Measurements from ENCODE around the gene CATSPERZ. TPM values are rescaled to one million over a fixed set of nuclear protein-coding genes. Genes with fewer than 3 reads are reported as not detected.

The CATSPERZ gene
- total and polyA plus RNA-seq, 2 experiments from 2014 or later: not detected

DNA sequence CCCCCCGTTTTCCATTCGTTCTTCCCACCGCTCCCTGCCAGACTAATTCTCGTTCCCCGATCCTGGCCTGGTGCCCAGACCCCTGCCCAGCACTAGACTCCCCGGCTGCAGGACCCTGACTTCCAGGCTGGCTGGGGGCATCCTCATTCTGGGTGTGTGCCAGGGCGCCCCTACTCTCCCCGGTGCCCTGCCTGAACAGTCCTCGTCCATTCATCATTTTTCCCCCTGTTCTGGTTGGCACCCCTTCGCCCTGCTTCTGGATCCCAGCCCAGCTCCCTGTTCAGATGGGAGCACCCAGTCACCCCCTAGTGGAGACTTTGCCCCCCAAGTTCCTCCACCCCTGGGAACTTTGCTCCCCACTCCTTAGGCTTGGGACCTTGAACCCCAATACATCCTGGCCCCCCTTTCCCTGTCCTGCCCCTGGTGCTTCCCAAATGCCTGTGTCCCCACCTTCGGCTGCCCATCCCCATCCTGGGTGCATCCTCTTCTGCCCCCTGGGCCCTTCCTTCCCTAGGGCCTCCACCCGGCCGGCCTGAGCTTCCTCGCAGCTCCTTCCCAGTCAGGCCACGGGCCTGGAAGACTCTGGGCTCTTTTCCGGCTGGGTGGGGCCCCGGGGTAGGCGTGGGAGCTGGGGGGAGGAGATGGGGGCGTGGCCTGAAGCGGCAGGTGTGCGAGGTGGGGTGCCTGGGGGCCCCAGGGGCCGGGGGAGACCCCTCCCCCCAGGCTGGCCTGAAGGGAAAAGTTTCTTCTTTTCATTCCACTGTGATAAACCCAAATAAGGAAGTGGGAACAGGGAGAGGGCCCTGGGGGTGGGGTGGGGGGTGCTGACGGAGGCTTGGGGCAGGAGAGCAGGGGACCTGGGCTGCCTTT, 47.9 kb upstream of the CATSPERZ start:
- H3K4me2 ChIP-seq (ENCODE audit: unreplicated experiment): peak overlapping the region; percentile 99
- H3K27ac ChIP-seq: peak overlapping the region; percentile 39
- H3K36me3 ChIP-seq (ENCODE audit: low read depth): no peaks in the 10 kb centered on the region; the same call in 1 of the 2 replicates
- 3% methylated on average over 14 to 23 of the region's 23 CpGs for WGBS, 2 experiments (ENCODE audit: low coverage in 1 of 2, low lambda C conversion rate in 2 of 2, missing lambda C conversion rate in 2 of 2)
- no peaks in the 10 kb centered on the region for H4K20me1 ChIP-seq (ENCODE audit: insufficient read depth)
- no peaks in the 10 kb centered on the region for H3K9me2 ChIP-seq (ENCODE audit: insufficient read depth)
- no peaks in the 10 kb centered on the region for H3K27me3 ChIP-seq (replicated peaks; ENCODE audit: insufficient read depth)
- peaks cover 11% of the 10 kb centered on the region; the same call in 1 of the 2 replicates for H3K4me1 ChIP-seq (ENCODE audit: insufficient read depth)
- peaks cover 5% of the 10 kb centered on the region; the same call in 1 of the 2 replicates for H3F3A ChIP-seq (ENCODE audit: insufficient read depth)
- H3K4me3 ChIP-seq: peak overlapping the region; percentile 91
- peak overlapping the region; percentile 87 for H3K9ac ChIP-seq
- H2AFZ ChIP-seq: peak overlapping the region; percentile 81
- peak; percentile 81 for DNase-seq
- in situ Hi-C loops (cut with MboI): no loop called here
- peaks cover 29% of the 10 kb centered on the region for H3K79me2 ChIP-seq (ENCODE audit: insufficient read depth)
- H3K9me3 ChIP-seq (ENCODE audit: low read depth): no peaks in the 10 kb centered on the region
- TF ChIP-seq EZH2 (IDR thresholded peaks at IDR 0.05; ENCODE audit: insufficient read depth, poor library complexity, severe bottlenecking) (no peak), EZH2phosphoT487 (IDR thresholded peaks at IDR 0.05; ENCODE audit: insufficient read depth, low read depth) (no peak)

DNA sequence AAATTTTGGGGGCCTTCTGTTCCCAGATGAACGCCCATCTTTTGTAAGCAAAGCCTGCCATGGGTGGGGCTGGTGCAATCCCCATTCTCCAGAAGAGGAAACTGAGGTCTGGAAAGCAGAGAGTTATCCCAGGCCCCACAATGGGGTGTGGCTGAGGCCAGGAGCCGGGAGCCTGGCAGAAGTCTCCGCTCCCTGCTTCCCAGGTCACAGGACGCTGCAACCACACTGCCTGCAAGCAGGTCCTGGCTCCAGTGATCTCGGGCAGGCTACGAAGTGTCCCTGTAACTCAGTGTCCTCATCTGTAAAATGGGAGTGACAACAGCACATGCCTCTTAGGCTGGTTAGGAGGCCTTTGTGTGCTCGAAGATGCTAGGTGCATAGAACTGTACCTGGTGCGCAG, 47.1 kb upstream of the CATSPERZ start:
- in situ Hi-C loops (cut with MboI): no loop called here
- Histone ChIP-seq H3K9me2 (ENCODE audit: insufficient read depth) (no peaks in the 10 kb centered on the region), H2AFZ (no peak overlapping the region), H3K36me3 (ENCODE audit: low read depth) (no peaks in the 10 kb centered on the region; the same call in 1 of the 2 replicates), H3K27ac (no peak overlapping the region), H3K4me3 (peak overlapping the region; percentile 91; the same call in 1 of the 2 replicates), H3K27me3 (replicated peaks; ENCODE audit: insufficient read depth) (no peaks in the 10 kb centered on the region), H3K4me1 (ENCODE audit: insufficient read depth) (peaks cover 11% of the 10 kb centered on the region; the same call in 1 of the 2 replicates), H4K20me1 (ENCODE audit: insufficient read depth) (no peaks in the 10 kb centered on the region), H3K4me2 (ENCODE audit: unreplicated experiment) (peak overlapping the region; percentile 99), H3K79me2 (ENCODE audit: insufficient read depth) (peaks cover 29% of the 10 kb centered on the region), H3F3A (ENCODE audit: insufficient read depth) (peaks cover 2% of the 10 kb centered on the region; the same call in 1 of the 2 replicates), H3K9ac (peak overlapping the region; percentile 87; the same call in 1 of the 2 replicates), H3K9me3 (ENCODE audit: low read depth) (no peaks in the 10 kb centered on the region)
- 70 to 71% methylated on average over 8 of the region's 8 CpGs for WGBS, 2 experiments (ENCODE audit: low coverage in 1 of 2, low lambda C conversion rate in 2 of 2, missing lambda C conversion rate in 2 of 2)
- TF ChIP-seq EZH2phosphoT487 (IDR thresholded peaks at IDR 0.05; ENCODE audit: insufficient read depth, low read depth) (no peak), EZH2 (IDR thresholded peaks at IDR 0.05; ENCODE audit: insufficient read depth, poor library complexity, severe bottlenecking) (no peak)
- DNase-seq: no peak

- no peaks in the 10 kb centered on the region for H3K9me2 ChIP-seq (ENCODE audit: insufficient read depth)
- H3K27me3 ChIP-seq (replicated peaks; ENCODE audit: insufficient read depth): no peaks in the 10 kb centered on the region
- TF ChIP-seq EZH2phosphoT487 (IDR thresholded peaks at IDR 0.05; ENCODE audit: insufficient read depth, low read depth) (no peak), EZH2 (IDR thresholded peaks at IDR 0.05; ENCODE audit: insufficient read depth, poor library complexity, severe bottlenecking) (no peak)
- DNase-seq: peak; percentile 46
- no peaks in the 10 kb centered on the region for H3K9me3 ChIP-seq (ENCODE audit: low read depth)
- no peak overlapping the region for H3K27ac ChIP-seq
- H3K4me1 ChIP-seq (ENCODE audit: insufficient read depth): peaks cover 11% of the 10 kb centered on the region; the same call in 1 of the 2 replicates
- WGBS, 2 experiments (ENCODE audit: low coverage in 1 of 2, low lambda C conversion rate in 2 of 2, missing lambda C conversion rate in 2 of 2): 32 to 42% methylated on average over 5 of the region's 5 CpGs
- H3K36me3 ChIP-seq (ENCODE audit: low read depth): no peaks in the 10 kb centered on the region; the same call in 1 of the 2 replicates
- no peaks in the 10 kb centered on the region for H3F3A ChIP-seq (ENCODE audit: insufficient read depth)
- H3K4me3 ChIP-seq: no peak overlapping the region
- H3K9ac ChIP-seq: no peak overlapping the region
- no peak overlapping the region for H2AFZ ChIP-seq
- in situ Hi-C loops (cut with MboI): no loop called here
- peaks cover 29% of the 10 kb centered on the region for H3K79me2 ChIP-seq (ENCODE audit: insufficient read depth)
- H4K20me1 ChIP-seq (ENCODE audit: insufficient read depth): no peaks in the 10 kb centered on the region
- no peak overlapping the region for H3K4me2 ChIP-seq (ENCODE audit: unreplicated experiment)
Measured at GRCh38 chr11:64253481-64253880, 46.7 kb upstream of the CATSPERZ start.

DNA sequence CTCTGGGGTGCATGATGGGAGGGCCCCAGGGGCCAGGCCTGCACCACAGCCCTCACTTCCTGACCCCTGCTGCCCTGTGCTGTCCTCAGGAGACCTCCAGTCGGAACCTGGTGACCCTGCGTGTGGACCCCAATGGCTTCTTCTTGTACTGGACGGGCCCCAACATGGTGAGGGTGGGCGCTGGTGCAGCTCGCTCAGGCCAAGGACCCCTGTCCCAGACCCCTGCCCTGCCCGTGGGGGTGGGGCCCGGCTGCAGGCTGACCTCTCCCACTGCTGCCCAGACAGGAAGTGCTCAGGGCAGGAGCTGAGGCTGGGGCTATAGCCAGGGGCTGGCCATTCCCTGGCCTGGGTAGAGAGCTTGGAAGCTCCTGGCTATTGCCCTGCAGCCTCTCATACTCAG, 45.8 kb upstream of the CATSPERZ start:
- H3K27ac ChIP-seq: no peak overlapping the region
- H4K20me1 ChIP-seq (ENCODE audit: insufficient read depth): no peaks in the 10 kb centered on the region
- no peak overlapping the region for H3K4me3 ChIP-seq
- no peak overlapping the region for H2AFZ ChIP-seq
- WGBS, 2 experiments (ENCODE audit: low coverage in 1 of 2, low lambda C conversion rate in 2 of 2, missing lambda C conversion rate in 2 of 2): 94 to 95% methylated on average over 6 to 7 of the region's 7 CpGs
- no peaks in the 10 kb centered on the region for H3K9me3 ChIP-seq (ENCODE audit: low read depth)
- in situ Hi-C loops (cut with MboI): no loop called here
- H3K4me2 ChIP-seq (ENCODE audit: unreplicated experiment): no peak overlapping the region
- H3K9me2 ChIP-seq (ENCODE audit: insufficient read depth): no peaks in the 10 kb centered on the region
- peaks cover 11% of the 10 kb centered on the region; the same call in 1 of the 2 replicates for H3K4me1 ChIP-seq (ENCODE audit: insufficient read depth)
- peaks cover 29% of the 10 kb centered on the region for H3K79me2 ChIP-seq (ENCODE audit: insufficient read depth)
- DNase-seq: no peak
- TF ChIP-seq EZH2 (IDR thresholded peaks at IDR 0.05; ENCODE audit: insufficient read depth, poor library complexity, severe bottlenecking) (no peak), EZH2phosphoT487 (IDR thresholded peaks at IDR 0.05; ENCODE audit: insufficient read depth, low read depth) (no peak)
- no peaks in the 10 kb centered on the region for H3K27me3 ChIP-seq (replicated peaks; ENCODE audit: insufficient read depth)
- H3F3A ChIP-seq (ENCODE audit: insufficient read depth): no peaks in the 10 kb centered on the region
- no peaks in the 10 kb centered on the region; the same call in 1 of the 2 replicates for H3K36me3 ChIP-seq (ENCODE audit: low read depth)
- no peak overlapping the region for H3K9ac ChIP-seq
